Measurements from ENCODE around the gene MAP3K20.

Gene MAP3K20

DNA sequence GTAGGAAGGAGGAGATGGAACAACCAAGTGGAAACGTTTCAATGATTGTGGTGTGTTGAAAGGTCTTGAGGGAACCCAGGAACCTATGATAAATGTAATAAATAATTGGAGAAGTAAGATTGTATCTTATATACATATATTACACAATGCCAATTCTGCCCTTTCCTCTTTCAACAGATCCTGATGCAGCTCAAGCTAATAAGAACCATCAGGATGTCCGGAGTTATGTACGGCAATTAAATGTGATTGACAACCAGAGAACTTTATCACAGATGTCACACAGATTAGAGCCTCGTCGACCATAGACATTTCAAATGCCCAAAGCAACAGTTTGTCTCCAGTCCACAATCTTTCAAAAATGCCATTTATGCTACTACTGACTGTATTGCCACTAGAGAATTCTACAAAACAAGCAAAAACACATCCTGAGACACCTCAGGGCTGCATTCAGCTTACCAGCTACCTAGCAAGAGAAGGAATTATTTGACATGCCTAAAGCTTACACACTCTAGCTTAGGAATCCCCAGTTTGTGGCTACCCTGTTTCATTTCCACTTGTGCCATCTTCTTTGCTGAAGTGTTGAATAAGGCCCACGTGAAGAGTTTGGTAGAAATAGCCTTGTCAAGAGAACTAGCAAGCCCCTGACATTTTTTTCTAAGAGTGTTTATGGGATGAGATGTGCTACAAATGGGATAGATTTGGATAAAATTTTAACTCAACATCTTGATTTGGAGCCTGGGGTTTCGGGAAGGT lies 24.0 kb upstream of the MAP3K20 start:
- no peak for DNase-seq (ENCODE audit: low spot score)

DNA sequence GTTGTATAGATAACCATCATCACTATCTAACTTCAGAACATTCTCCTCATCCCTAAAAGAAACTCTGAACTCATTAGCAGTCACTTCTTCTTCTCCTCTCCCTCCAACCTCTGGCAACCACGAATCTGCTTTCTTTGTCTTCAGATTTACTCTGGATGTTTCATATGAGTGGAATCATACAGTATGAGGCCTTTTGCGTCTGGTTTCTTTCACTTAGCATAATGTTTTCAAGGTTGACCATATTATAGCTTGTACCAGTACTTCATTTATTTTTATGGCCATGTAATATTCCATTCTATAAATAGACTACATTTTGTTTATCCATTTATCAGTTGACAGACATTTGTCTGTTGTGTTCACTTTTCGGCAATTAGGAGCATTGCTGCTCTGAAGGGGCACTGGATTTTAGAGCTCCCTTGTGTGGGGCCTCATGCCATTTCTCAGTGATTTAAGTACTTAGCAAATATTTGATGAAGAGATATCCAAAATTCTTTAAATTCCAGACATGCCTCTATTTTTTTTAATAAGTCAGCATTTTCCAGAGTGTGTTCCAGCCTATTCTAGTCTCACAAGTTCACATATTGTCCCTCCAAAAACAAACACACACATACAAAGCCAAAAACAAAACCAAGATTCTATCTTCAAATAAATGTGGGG lies 22.5 kb upstream of the MAP3K20 start:
- no peak for DNase-seq (ENCODE audit: low spot score)

DNA sequence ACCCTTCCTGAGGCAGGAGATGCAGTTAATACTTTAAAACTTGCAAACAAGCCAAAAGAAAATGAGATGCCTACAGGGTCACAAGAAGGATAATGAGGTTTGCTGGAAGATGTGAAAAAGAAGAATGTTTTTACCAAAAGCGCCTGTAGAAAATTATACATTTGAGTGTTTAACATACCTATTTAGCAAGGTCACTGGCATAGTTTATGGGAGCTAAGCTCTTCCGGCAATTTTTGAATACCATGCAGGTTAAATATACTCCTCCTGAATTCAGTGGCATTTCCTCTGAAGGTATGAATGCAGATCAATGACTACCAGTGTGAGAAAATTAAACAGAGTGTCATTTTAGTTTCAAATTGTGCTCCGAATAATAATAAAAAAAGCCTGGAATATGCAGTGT lies 21.2 kb upstream of the MAP3K20 start:
- DNase-seq (ENCODE audit: low spot score): no peak

DNA sequence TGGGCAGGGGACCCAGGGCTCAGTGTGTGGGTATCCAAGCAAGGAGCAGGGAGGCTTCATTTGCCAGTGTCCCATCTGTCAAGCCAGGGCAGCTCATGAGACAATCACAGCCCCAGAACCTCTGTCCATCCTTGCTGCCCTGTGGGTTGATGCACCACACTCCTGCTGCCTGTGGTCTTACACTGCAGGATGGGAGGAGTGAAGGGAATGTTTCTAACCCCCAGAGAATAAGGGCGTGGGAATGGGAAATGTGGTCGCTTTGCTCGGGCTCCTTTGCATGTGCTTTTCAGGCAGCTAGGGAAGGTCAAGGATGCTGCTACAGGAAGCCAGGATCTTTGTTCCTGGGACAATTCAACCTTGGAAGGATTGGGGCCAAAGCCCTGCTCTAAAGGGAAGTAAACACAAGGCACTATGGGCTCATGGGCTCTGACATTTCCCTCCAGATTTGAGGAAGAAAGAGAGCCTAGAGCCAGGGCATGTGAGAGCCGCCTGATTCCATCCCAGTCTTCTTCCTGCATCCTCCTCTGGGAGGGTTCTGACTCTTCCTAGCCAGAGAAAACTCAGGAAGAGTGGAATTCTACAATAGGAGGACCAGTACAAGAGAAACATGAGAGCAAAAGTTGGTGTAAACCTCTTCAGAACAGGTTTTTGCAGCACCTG lies 18.8 kb upstream of the MAP3K20 start:
- DNase-seq (ENCODE audit: low spot score): no peak

DNA sequence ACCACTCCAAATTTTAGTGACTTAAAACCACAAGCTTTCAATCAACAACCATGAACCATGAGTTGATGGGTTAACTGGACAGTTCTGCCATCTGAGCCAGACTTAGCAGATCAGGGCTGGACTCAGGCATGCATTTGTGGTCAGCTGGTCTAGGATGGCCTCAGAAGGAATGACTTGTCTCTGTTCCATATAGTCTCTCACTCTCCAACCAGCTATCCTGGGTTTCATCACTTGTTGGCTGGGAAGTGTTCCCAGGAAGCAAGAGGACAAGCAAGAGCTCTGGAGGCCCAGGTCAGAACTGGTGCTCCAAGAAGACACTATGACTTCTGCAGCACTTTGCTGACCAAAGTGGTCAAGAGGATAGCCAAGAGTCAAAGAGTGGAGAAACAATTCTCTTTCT lies 17.5 kb upstream of the MAP3K20 start:
- DNase-seq (ENCODE audit: low spot score): no peak

DNA sequence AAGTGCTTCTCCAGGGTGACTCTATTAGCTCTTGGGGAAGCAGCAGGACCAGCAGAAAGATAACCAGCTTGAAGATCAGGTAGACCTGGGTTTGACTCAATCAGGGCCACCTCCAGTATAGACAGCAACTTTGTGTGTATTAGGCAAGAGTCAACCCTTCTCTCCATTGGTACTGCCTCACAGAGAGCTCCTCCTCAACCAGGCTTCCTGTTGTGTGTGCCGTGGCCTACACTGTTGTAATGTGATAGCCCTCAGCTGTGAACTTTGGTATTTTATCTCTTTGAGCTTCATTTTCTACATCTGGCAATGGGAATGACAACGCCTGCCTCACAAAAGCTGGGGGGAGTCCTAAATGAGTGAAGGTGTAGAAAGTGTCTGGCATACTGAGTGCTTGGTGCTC lies 17.0 kb upstream of the MAP3K20 start:
- DNase-seq (ENCODE audit: low spot score): no peak

DNA sequence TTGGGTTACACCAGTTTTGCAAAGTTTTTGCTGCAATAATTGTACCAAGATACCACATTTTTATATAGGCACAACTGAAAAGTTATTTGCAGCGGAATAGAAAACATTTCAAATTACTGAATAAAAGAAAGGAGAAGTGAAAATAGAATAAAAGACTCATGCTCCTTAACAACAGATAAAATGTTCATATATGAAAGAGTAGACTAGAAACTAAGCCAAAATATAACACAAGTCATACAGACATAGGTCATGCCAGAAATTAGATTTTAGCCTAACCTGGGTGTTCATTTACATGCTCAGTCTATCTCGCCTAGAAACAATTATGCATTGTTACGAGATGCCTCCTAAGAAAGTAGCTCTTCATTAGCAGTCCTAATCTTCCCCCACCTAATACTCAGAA lies 16.4 kb upstream of the MAP3K20 start:
- DNase-seq (ENCODE audit: low spot score): no peak

DNA sequence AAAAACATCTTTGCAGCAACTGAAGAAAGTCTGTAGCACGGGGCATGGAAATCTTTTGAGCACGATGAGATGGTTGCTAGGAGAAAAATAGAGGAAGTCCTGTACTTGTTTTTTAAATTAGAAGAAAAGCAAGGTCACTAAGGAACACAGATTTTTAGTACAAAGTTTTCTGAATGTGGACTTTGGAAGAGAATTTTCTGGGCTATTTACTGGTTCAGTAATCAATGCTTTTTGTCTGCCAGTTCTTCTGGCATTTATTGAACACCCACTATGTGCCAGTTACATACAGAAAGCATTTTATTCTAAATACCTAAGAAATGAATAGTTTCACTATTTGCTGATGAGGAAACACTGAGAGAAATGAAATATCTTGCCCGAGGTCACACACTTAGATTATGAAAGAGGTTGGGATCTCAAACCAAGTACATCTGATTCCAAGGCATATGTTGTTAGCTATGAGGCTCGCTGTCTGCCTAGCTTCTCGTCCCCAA lies 15.6 kb upstream of the MAP3K20 start:
- no peak for DNase-seq (ENCODE audit: low spot score)

DNA sequence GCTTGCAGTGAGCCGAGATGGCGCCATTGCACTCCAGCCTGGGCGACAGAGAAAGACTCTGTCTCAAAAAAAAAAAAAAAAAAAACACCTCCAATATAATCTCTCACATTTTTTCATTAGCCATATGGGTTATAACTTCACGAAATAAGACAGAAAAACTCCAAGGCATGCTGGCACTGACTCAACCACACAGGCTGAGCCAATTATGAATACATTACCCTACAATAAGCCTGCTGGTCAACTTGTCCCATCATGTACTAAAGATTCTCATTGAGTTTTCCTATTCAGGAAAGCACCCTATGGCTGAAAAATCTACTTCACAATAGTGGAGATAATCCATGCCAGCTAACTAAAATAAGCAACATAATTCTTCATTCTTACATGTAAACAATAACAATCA lies 12.8 kb upstream of the MAP3K20 start:
- DNase-seq (ENCODE audit: low spot score): no peak

DNA sequence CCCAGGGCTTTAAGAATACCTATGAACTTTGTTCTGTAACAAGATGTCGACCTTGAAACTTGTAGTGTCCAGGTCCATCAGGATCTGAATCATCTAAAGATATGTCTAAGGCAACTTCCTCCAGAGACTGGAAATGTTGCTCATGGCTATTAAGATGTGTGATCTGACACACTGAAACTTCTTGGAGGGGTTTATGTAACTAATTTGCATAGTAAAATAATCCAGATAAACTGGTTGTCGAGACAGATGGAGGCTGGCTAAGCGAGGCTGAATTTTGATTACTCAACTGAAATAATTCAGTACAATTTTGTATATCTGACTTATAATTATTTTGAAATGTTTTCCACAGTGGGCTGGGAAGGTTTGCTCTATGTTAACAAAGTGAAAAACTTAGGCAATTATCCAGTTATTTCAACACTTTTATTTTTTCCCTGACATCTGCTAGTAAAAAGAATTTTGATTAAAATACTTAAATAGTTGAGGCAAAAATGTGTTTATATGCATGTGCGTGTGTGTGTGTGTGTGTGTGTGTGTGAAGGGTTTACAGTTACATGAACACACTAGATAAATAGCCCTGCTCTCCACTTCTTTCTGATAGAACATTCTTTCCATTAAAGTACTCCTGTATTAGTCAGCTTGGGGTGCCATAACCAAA lies 11.4 kb upstream of the MAP3K20 start:
- DNase-seq (ENCODE audit: low spot score): no peak

DNA sequence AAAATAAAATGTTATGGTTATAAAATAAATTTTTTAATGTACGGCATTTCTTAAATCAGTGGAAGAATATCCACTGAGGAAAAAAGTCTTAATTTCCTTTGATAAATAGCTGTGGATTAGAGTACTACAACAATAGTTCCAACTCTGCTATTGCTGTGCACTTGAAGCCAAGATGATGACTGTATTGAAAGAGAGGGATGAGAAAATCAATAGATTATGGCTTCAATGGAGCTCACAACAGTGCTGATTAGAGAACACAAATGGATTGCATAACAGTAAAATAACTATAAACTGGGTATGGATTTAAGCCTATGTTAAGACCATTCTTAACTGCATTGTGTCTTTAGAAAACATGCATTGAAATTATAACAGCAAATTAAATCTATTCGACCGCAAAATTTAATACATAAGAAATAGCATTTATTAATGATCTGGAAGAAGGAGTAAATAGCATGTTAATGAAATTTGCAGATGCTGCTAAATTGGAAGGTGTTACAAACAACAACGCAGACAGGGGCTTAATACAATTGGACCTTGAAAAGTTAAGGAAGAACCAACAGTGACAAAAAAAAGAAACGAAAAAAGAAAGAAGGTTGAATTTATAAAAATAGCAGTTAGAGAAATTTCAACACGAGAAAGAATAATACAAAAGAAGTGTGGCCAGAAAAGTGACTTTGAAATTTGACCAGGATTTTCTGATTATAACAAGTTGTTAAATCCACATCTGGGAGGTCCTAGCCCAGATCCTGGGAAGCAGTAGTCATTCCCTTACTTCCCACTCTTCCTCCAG lies 8.6 kb upstream of the MAP3K20 start:
- no peak for DNase-seq (ENCODE audit: low spot score)

DNA sequence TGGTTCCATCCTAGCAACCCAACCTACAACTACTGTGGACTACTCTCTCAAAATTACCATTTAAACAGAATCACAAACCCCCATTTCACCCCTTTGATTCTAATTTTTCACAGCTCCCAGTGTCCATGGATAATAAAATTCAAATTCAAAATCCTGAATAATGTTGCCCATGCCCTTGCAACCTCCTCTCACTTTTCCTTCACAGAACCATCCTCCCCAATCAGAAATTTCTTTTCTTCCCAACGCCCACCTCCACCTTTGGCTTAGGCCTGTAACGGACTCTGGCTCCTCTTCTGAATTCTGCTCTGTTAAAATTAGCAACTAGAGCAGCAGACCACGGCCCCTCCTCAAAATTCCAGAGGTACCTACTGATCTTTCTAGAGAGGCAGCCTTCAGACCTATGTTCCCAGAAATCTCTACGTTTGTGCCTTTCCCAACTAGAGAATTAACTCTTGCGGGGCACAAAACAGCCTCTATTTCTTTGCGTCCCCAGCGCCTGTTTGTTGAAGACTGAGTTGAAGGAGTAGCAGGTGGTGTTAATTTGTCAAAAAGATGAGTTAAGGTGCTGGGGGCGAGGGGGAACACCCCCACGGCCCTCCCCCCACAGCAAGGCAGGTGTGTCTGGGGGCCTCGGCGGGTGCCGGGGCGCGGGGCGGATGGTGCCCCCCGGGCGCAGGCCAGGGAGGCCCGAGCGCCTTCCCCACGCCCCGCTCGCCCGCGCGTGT lies 428 bp upstream of the MAP3K20 start:
- no peak for DNase-seq (ENCODE audit: low spot score)

DNA sequence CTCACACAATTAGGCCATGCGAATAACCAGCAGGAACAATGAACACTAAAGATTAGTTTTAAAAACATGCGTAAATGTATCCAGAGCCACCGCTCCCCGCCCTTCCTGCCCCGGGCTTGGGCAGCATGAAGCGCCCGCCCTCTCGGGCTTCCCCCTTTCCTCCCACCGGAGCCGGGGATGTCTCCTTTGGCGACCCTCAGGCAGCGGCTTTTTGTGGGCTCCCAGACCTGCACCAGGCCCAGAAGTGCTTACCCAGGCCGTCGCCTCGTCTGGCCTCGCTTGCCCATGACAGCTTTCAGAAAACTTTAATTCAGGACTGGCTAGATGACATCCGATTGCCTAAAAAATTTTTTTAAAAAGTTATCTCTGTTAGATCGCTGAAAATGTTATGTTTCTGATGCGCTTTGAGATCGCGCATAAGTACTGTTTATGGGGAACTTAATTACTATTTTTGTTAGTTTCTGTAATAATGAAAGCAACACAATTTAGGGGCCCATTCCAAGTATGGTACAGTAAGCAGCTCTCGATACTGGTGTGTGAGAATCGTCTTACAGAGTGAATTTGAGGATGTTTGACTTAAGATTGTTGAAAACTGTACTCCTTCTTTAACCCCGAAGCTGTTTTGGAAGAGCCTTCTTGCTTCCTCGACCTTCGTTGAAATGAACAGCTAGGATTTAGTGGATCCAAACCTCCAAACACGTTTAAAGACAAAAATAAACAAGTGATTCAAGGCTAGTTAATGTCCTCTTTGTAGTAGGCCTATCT lies 1.1 kb downstream of the MAP3K20 start:
- DNase-seq (ENCODE audit: low spot score): peak; percentile 62

DNA sequence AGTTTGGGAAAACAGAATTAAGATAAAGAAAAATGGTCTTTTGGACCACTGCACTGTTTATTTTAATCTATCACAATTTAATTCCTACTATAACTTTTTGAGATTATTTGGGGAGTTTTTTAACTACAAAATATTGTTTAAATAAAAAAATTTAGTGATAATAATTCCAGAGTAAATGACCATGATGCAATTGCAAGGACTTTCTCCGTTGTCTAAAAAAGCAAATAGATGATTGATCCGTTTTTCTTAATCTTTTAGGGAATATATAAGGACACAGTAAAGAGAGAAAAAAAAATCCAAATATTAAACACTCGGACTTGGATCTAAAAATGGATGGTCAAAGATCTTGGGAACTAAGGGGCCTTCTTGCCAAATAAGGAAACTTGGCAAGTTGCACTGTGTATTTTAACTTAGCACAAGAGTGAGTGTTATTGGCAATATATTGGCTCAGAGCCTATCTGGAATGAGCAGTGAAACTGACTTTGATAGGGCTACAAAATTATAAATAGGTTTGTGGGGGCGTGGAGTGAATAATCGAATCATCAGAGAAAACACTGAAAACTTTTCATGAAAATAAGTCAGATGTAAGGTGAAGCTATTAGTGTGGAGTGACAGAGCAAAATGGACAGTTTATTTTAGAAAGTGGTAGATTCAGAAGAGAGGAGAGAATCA lies 2.0 kb downstream of the MAP3K20 start:
- DNase-seq (ENCODE audit: low spot score): no peak

DNA sequence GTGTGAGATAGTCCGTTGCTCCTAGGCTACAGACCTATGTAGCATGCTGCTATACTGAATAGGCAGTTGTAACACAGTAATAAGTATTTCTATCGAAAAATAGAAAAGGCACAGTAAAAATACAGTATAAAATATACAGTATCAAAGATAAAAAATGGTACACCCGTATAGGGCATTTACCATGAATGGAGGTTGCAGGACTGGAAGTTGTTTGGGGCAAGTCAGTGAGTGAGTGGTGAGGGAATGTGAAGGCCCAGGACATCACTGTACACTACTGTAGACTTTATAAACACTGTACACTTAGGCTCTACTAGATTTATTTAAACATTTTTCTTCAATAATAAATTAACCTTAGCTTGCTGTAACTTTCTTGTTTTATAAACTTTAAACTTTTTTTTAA lies 3.5 kb downstream of the MAP3K20 start:
- DNase-seq (ENCODE audit: low spot score): no peak

DNA sequence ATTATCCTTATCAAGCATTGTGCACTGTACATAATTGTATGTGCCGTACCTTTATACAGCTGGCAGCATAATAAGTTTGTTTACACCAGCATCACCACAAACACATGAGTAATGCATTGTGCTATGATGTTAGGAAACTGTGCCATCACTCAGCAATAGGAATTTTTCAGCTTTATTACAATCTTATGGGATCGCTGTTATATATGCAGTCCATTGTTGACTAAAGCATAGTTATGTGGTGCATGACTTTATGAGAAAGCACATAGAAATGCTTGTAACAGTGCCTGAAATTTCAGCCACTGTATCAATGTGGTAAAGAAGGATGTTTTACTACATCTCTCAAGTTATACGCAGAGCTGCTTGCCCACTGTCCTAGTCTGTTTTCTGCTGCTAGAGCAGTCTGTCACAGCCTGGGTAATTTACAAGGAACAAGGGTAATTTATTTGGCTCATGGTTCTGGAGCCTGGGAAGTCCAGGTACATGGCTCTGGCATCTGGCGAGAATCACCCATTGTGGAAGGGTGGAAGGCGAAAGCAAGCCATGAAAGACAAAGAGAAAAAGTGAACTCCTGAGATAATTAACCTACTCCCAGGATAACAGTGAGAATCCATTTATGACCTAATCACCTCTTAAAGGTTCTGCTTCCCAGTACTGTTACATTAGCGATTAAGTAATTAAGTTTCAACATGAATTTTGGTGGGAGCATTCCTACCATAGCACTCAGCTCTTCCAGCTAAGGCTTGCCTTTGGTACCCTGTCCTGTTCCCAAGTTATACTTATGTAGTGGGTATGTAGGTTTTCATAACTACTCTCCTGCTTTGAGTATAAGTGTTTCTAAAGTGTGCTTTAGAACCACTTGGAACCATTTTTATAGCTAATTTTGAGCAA lies 4.6 kb downstream of the MAP3K20 start:
- no peak for DNase-seq (ENCODE audit: low spot score)

DNA sequence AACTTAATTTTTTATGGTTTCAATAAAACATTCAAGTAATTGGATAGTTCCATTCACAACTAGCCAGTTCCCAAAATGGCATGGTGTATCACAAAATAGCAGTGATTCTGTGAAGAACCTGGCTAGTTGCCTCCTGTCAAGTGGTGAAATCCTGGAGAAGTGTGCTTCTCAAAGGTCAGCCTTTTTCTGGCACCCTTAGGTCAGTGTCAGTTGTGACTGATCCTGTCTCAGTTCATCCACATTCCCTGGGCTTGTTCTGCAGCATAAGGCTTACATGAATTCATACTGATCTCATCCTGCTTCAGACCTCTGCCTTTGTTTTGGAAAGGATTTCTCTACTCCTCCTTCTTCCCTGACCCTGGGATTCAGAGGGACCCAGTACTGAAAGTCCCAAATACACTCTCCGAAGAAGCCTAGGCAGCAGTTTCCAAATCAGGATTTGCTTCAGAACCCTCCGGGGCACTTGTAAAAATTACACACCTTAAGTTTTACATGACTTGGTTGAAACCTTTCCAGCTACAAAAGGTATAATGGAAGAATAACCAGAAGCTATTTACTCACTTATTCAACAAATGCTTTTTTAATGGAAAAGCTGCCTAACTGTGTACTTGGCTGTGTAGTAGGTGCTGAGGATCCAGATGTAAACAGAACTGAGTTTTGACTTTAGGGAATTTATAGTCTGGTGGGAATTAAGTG lies 11.0 kb downstream of the MAP3K20 start:
- no peak for DNase-seq (ENCODE audit: low spot score)

DNA sequence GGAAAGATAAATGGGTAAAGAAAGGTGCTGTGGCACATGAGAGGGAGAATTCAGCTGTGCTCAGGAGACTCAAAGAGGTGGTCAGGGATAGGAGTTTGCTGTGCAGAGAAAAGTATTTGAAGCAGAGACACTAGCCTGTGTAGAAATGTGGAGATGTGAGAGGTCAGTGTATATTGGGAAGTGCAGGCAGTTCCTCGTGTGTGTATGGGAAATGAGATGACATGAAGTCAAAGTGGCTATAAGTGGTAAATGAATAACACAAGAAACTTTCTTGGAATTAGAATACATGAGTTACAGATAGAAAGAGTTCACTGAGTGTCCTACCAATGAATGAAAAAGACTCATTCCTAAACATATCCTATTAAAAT lies 11.6 kb downstream of the MAP3K20 start:
- no peak for DNase-seq (ENCODE audit: low spot score)
